HG02938 (cell line): ENCODE results near the gene CLDN19.
"Not testable (repeated sequence)": the region's sequence is repeated elsewhere in the genome, so short reads cannot be mapped to it uniquely, and the experiment has no call there.

ENCODE experiments used
- ATAC-seq: cut with Tn5 transposase; IDR thresholded peaks from one replicate; pipeline ENCODE4 v1.9.1; 2021; ENCODE audit warnings: mild to moderate bottlenecking, moderate library complexity; ENCODE audit not compliant: unreplicated experiment

Gene CLDN19

DNA sequence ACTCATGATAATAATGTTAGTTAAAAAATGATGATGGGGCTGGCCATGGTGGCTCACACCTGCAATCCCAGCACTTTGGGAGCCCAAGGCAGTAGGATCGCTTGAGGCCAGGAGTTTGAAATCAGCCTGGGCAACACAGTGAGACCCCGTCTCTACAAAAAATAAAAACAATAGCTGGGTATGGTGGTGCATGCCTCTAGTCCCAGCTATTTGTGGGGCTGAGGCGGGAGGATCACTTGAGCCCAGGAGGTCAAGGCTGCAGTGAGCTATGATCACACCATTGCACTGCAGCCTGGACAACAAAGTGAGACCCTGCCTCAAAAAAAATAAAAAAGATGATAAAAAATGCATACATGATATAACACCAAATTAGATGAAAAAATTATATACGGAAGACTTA is 21.5 kb upstream of the CLDN19 start:
- ATAC-seq: no peak

- no peak for ATAC-seq
Measured at GRCh38 chr1:42759114-42759513, 19.1 kb upstream of the CLDN19 start.

DNA sequence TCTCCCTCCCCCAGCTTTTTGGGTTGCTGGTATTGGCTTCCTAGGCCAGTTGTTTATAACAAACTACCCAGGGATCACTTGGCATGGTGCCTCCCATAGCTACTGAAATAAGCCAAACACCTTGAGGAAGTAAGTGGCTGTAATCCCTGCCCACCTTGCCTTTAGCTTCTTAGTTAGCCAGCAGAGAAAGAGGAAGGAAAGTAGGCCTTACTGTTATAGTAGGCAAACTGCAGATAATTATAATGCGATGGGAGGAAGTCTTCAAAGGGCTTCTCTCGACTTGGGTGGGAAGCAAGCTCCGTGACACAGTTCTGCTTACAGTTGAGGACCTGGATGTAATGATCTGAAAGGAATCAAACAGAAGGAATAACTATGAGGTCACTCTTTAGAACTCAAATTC is 18.6 kb upstream of the CLDN19 start:
- no peak for ATAC-seq

DNA sequence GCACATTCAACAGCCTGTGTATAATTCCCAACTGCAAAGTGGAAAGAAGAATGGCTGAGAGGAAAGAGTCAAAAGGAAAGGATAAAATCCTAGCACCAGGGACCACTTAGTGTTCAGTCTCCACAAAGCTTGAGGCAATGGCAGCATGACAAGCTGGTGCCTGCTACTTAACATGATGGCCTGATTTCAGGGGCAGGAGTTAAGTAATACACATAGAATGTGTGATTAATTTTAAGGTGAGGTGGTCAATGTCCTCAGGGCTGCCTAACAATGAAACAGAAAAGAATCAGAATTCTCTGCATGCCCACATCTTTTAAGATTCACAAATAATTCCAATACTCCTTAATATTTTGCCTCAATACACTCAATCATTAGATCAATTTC is 17.8 kb upstream of the CLDN19 start:
- ATAC-seq: no peak

DNA sequence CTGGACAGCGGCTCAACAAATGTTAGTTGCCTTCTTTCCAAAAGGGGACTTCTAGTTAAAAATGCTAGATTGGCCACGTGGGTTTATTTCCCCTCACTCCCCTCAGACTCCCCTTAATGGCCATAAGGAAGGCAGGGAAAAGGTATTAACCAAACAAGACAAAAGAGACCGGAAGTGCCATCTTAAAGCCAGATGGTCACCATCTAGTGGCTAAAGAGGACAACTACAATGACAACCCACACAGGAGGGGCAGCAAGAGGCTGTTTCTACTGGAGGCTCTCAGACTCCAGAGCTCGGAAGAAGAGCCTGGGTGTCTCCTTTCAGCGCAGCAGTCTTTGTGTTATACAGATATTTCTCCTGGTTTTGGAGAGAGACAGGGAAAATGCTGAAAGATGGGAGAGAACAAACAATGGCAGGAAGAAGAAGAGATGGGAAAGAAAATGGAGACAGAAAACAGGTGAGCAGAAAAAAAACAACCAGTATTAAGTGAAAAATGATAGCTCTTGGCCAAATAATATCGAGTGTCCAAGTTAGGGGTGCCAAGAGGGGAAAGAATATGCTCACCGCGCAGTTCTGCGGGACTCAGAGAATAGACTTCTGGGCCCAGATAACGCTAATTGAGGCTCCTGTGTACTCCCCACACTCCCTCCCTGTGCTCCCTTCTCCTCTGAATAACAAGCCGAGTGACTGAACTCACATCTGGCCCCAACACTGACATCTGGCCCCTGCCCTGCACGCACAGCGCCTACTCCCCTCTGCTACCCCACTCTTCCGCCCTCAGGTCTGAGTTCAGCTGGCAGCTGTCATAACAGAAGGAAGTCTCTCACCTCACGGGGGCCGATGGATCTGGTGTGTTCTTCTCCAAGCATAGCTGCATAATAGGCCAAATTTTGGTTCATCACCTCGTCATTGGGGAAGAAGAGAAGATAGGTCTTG is 17.2 kb upstream of the CLDN19 start:
- no peak for ATAC-seq

GRCh38 chr1:42753070-42753469 is 13.0 kb upstream of the CLDN19 start:
- ATAC-seq: no peak

GRCh38 chr1:42752284-42752683 is 12.2 kb upstream of the CLDN19 start:
- ATAC-seq: no peak

DNA sequence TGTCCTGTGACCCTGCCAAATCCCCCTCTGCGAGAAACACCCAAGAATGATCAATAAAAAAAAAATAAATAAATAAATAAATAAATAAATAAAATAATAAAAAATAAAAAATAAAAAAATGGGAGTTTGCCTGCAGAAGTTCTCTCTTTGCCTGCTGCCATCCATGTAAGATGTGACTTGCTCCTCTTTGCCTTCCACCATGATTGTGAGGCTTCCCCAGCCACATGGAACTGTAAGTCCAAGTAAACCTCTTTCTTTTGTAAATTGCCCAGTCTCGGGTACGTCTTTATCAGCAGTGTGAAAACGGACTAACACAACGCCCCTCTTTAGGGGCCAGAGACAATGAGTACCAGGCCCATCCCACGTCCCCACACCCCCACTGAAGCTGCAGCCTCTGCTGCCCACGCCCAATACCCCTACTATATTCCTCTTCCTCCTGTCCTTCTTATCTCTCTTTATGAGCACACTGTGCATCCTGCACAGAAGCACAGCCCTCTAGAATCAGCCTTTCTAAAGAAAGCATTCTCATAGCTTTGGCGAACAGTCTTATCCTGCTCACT is 11.6 kb upstream of the CLDN19 start:
- ATAC-seq: not testable (repeated sequence)

DNA sequence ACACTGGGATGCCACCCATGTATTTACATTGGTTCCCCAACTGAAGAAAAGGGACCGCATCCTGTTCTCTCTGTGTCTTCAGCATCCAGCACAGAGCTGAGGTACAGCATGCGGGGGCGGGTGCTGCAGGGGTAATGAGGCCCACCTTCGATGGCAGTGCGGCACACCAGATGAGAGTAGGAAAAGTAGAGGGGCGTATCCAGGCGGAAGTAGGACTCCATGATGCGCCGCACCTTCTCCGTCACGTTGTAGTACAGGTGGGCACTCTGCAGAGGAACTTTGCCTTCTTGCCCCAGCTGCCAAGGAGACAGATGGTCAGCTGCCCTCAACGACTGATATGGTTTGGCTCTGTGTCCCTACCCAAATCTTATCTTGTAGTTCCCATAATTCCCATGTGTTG is 10.0 kb upstream of the CLDN19 start:
- no peak for ATAC-seq

DNA sequence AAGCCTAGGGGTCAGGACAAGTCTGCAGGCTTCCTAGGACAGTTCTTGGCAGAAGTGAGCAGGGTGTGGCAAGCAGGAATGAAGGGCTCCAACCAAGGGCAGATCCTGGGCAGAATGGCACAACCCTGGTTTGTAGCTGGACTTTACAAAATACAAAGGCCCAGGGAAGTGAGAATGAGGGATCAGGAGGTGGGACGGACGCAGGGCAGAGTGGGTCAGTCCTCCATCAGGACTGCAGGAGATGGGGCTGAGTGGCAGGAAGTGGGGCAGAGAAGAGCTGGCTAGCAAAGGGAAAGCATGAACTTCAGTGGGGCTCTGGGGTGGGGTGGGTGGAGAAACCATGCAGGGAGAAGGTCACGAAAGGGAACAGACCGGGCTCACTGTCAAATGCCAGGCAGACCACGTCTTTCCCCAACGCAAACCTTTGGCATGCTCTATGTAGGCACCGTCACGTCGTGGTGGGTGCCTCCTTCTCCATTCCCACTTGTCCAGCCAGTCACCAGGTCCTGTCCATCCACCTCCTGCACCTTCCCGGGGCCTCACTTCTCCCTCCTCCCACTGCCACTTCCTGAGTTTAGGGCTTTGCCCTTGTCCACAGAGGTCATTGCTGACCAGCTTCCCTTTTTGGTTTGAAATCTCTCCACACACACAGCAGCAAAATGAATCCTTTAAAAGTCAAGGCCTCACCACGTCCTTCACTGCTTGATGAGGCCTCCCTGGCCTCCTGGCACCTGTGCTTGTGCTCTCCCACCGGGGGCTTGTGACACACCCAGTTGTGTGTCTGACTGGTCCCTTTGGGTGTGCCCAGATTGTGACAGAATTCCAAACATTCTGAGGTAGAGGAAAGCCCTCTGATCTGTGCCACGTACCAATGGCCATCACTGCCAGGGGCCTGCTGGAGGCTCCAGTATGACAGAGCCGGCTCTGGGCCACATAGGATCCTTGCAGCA is 8.7 kb upstream of the CLDN19 start:
- ATAC-seq: no peak

- ATAC-seq: no peak
Measured at GRCh38 chr1:42748021-42748420, 8.0 kb upstream of the CLDN19 start.

GRCh38 chr1:42747125-42747524 is 7.1 kb upstream of the CLDN19 start:
- ATAC-seq: no peak

DNA sequence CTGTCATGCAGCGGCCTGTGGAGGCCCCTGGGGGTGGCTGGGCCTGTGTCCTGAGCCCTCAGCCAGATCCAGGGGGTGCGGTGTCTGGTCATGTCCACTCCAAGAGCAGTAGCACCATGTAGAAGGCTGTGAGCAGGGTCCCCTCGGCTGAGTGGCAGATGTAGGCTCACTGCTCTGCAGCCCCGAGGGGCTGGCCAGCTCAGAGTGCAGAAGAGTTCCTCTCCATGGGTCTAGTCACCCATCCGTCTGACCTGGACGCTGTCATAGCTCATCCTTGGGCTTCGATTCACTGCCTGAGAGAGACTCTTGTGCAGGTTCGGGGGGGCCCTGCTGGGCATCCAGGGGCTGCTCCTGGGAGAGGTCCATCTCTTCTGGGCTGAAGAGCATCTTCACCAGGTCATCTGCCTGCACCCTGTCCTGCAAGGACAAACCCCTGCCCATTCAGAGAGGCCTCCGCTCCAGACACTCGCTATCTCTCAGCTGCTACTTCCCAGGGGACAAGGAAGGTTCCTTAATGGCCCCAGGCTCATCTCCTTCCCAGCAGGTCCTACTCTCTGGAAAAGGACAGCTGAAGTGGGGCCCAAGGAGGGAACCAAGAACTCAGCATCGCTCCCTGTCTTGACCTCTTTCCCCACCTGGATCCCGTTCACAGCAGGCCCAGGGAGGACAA is 6.5 kb upstream of the CLDN19 start:
- ATAC-seq: no peak

GRCh38 chr1:42745851-42746250 is 5.8 kb upstream of the CLDN19 start:
- ATAC-seq: no peak

DNA sequence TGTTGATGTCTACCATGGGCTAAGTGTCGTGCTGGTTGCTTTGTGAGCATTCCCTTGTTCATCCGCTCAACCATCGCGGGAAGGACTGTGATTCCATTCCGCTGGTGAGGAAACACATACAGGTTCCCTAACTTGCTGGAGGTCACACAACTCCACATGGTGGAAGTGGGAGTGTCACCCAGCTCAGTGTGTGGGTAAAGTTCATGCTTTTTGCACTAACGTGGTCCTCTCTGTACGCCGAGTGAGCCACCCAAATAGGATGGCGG is 4.0 kb upstream of the CLDN19 start:
- ATAC-seq: no peak

DNA sequence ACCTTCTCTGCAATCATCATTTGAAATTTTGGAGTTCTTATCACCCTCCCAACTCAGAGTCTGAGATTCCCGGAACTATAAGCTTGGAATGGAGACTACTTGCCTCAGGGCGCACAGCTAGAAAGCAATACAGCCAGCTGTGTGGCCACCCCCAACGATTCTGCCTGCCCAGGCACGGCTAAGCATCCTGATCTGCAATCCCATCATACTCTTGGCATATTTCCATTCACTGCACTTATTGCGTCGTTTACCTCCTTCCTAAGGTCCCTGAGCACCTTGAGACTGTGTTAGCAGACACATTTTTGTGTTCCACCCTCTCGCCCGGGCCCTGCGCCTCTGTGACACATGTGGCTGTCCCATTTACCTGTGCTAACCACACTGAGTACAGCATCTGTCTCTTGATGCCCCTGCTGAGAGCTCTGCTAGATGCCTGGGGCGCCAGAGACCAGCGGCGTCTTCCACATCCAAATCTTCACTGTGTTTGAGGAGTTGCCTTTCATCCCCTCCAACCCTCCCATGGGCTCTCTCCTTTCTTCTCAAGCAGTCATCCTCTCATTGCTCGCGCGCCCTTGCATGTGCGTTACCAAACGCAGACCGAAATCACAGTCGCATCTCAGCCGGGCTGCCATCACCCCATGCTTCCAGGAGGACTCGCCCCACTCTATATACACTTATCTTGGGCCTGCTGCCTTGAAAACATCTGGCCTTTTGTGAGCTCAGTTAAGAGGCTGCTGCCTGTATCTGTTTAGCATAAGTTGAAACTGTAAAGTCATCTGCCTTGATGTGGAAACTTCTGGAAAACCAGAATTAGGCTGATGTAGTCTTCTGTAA is 3.5 kb upstream of the CLDN19 start:
- no peak for ATAC-seq

DNA sequence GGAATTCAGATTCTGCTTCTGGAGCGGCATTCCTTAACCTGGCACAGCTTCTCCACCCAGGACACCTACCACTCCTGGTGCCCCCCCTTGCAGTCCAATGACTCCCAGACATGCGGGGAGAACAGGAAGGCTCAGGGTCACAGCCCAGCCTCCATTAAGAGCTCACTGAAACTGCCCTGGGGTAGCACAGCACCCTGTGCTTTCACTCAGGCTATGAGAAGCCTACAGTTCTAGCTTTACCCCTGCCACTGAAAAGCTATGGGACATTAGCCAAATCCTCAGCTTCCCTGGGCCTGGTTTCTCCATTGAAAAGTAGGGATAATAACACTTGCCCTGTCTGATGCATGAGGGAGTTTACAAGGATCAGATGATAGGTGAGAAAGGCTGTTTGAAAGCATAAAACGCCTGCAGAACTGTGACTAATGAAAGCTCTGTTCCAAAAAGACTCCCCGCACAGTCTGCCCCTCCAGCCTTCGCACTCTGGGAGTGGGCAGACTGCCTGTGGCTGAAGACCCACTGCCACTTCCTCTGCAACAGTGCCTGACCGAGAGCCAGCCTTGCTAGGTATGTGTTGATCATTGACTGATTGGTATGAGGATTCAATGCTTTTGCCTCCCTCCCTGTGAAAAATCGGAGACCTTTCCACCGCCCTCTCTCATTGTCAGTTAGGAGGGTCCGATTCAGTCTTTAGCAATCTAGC is 2.7 kb upstream of the CLDN19 start:
- ATAC-seq: no peak

- no peak for ATAC-seq
Measured at GRCh38 chr1:42742141-42742540, 2.1 kb upstream of the CLDN19 start.

DNA sequence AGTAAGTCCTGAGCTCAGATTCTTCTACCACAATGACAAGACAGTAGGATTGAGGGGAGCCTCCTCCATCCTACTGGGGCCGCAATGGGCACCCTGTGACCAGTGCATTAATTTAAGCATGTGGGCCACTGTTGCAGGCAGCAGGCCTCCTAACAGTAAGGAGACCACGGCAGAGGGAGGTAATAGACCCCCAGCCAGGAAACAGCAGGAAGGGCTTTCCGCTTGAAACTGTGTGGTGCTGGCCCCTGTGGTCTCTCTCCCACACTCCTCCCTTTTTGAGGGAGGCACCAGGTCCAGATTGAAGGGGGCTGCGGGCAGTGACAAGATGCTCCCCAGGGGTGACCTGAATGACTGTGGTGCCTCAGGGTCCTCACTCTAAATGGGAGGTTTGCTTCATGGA is 1.7 kb upstream of the CLDN19 start:
- ATAC-seq: no peak
